Embryonic facial prominence (tissue), 1 donor: Measurements from ENCODE around the gene ABLIM2.

Experiments used
- DNase-seq: peaks from one replicate; pipeline ENCODE4 v3.0.0-alpha.2; 2016; ENCODE audit errors: extremely low spot score

The ABLIM2 gene

GRCh38 chr4:8047837-8048678 lies 110.6 kb downstream of the ABLIM2 start:
- DNase-seq = no peak

- no peak for DNase-seq
Observed at GRCh38 chr4:8046925-8047541, 111.6 kb downstream of the ABLIM2 start.

- no peak for DNase-seq
Observed at GRCh38 chr4:8045909-8046308, 112.7 kb downstream of the ABLIM2 start.

GRCh38 chr4:8044699-8045098 lies 113.9 kb downstream of the ABLIM2 start:
- DNase-seq = no peak

GRCh38 chr4:8044244-8044643 lies 114.4 kb downstream of the ABLIM2 start:
- DNase-seq = no peak

GRCh38 chr4:8043596-8043995 lies 115.0 kb downstream of the ABLIM2 start:
- DNase-seq = no peak

GRCh38 chr4:8041868-8042267 lies 116.7 kb downstream of the ABLIM2 start:
- DNase-seq = no peak

GRCh38 chr4:8041172-8041571 lies 117.4 kb downstream of the ABLIM2 start:
- no peak for DNase-seq

- DNase-seq = no peak
Observed at GRCh38 chr4:8040607-8041006, 118.0 kb downstream of the ABLIM2 start.

GRCh38 chr4:8039853-8040252 lies 118.8 kb downstream of the ABLIM2 start:
- DNase-seq = no peak

GRCh38 chr4:8039290-8039689 lies 119.3 kb downstream of the ABLIM2 start:
- DNase-seq = no peak

GRCh38 chr4:8038719-8039251 lies 119.8 kb downstream of the ABLIM2 start:
- no peak for DNase-seq

- DNase-seq = no peak
Observed at GRCh38 chr4:8038083-8038482, 120.5 kb downstream of the ABLIM2 start.

- DNase-seq = no peak
Observed at GRCh38 chr4:8037150-8037769, 121.4 kb downstream of the ABLIM2 start.

GRCh38 chr4:8035371-8035780 lies 123.2 kb downstream of the ABLIM2 start:
- DNase-seq = no peak

GRCh38 chr4:8033829-8034528 lies 124.6 kb downstream of the ABLIM2 start:
- DNase-seq = no peak

GRCh38 chr4:8033067-8033755 lies 125.4 kb downstream of the ABLIM2 start:
- DNase-seq = no peak

GRCh38 chr4:8032381-8032780 lies 126.2 kb downstream of the ABLIM2 start:
- no peak for DNase-seq

GRCh38 chr4:8030121-8030781 lies 128.4 kb downstream of the ABLIM2 start:
- no peak for DNase-seq

GRCh38 chr4:8029689-8030088 lies 128.9 kb downstream of the ABLIM2 start:
- DNase-seq = no peak
